Mucosa of gallbladder (tissue), 1 donor: ENCODE data around the gene KIAA2012. TPM values are rescaled to one million over a fixed set of nuclear protein-coding genes. Genes with fewer than 3 reads are reported as not detected.
A peak's percentile ranks its signal among the peaks of the same experiment; 100 is the strongest.

Source experiments
- DNase-seq: peaks from one replicate; pipeline ENCODE4 v3.0.0-alpha.2; 2020; ENCODE audit warnings: low spot score
- total RNA-seq: library from RNA; stranded (reverse); gene quantifications from one replicate; pipeline ENCODE4 v1.2.1, GENCODE V29; 2021
- donor health status: DM: no; HTN: no; CAD: no.

KIAA2012 gene
- total RNA-seq, 1 donor from 2014 or later = not detected

GRCh38 chr2:202149155-202149762 is 76.2 kb downstream of the KIAA2012 start:
- DNase-seq = no peak

GRCh38 chr2:202149936-202150335 is 76.9 kb downstream of the KIAA2012 start:
- no peak for DNase-seq

GRCh38 chr2:202152104-202152715 is 79.2 kb downstream of the KIAA2012 start:
- no peak for DNase-seq

- no peak for DNase-seq
Measured at GRCh38 chr2:202154613-202155012, 81.6 kb downstream of the KIAA2012 start.

GRCh38 chr2:202157211-202157990 is 84.3 kb downstream of the KIAA2012 start:
- DNase-seq = no peak

GRCh38 chr2:202158796-202159195 is 85.7 kb downstream of the KIAA2012 start:
- DNase-seq = no peak

- DNase-seq = no peak
Measured at GRCh38 chr2:202161151-202161835, 88.2 kb downstream of the KIAA2012 start.

GRCh38 chr2:202164411-202164810 is 91.4 kb downstream of the KIAA2012 start:
- no peak for DNase-seq

GRCh38 chr2:202165208-202165607 is 92.2 kb downstream of the KIAA2012 start:
- no peak for DNase-seq

GRCh38 chr2:202165945-202166344 is 92.9 kb downstream of the KIAA2012 start:
- no peak for DNase-seq

GRCh38 chr2:202169131-202169530 is 96.1 kb downstream of the KIAA2012 start:
- no peak for DNase-seq

GRCh38 chr2:202169832-202170424 is 96.9 kb downstream of the KIAA2012 start:
- DNase-seq = no peak

- DNase-seq = no peak
Measured at GRCh38 chr2:202171241-202171825, 98.3 kb downstream of the KIAA2012 start.

- DNase-seq = no peak
Measured at GRCh38 chr2:202172439-202173211, 99.6 kb downstream of the KIAA2012 start.

GRCh38 chr2:202178346-202178958 is 105.4 kb downstream of the KIAA2012 start:
- peak; percentile 53 for DNase-seq

GRCh38 chr2:202184557-202184956 is 111.5 kb downstream of the KIAA2012 start:
- DNase-seq = no peak

- DNase-seq = no peak
Measured at GRCh38 chr2:202185156-202185555, 112.1 kb downstream of the KIAA2012 start.

GRCh38 chr2:202186641-202187202 is 113.7 kb downstream of the KIAA2012 start:
- no peak for DNase-seq

- DNase-seq = no peak
Measured at GRCh38 chr2:202187570-202187969, 114.5 kb downstream of the KIAA2012 start.

- no peak for DNase-seq
Measured at GRCh38 chr2:202193305-202193704, 120.2 kb downstream of the KIAA2012 start.
